Stimulated activated CD4-positive, alpha-beta T cell treated with anti-CD3 and anti-CD28 coated beads, Interleukin-4, amount 100 ng/mL, for 48 hours (primary cell): ENCODE measurements around the gene TSPOAP1.
A peak's percentile ranks its signal among the peaks of the same experiment; 100 is the strongest.
"Not testable (repeated sequence)": the region's sequence is repeated elsewhere in the genome, so short reads cannot be mapped to it uniquely, and the experiment has no call there.

Experiments
- DNase-seq, 2 donors: peaks; one replicate each; pipeline ENCODE4 v3.0.0-alpha.2; 2020; ENCODE audit warnings: low read depth in 2 of 2

The TSPOAP1 gene

GRCh38 chr17:58360296-58361063 lies 31.9 kb upstream of the TSPOAP1 start:
- DNase-seq = no peak

GRCh38 chr17:58358408-58359172 lies 30.0 kb upstream of the TSPOAP1 start:
- no peak for DNase-seq

GRCh38 chr17:58357312-58358297 lies 29.0 kb upstream of the TSPOAP1 start:
- DNase-seq = no peak

- DNase-seq = no peak
These were observed 27.6 kb upstream of the TSPOAP1 start for GRCh38 chr17:58356231-58356630.

DNA sequence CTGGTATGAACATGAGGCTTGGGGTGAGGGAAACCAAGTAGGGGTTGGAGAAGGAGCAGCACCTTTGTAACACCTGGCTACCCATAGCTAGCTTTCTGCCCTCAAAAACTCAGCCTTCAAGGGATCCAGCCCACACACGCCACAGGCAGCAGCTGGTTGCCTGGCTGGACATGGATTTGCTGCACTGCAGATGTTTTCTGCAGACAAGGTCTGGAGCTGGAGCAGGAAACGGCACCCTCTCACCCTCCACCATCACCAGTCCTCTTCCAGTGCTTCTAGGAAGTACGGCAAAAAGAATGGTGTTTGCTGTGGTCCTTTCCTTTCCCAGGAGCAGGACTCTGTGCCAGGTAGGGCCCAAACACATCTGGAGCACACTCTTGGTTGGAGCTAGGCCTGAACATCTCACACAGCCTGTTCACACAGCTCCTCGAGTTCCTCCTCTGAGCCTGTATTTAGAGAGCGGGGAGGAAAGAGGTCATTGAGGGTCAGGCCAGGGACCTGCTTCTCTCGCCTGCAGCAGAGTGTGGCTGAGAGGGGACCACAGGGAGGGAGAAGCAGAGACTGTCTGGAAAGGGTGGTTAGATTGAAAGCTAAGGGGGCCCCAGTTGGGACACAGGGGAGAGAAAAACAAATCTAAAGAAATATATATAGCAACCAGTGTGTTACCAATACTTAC lies 26.1 kb upstream of the TSPOAP1 start:
- no peak for DNase-seq

DNA sequence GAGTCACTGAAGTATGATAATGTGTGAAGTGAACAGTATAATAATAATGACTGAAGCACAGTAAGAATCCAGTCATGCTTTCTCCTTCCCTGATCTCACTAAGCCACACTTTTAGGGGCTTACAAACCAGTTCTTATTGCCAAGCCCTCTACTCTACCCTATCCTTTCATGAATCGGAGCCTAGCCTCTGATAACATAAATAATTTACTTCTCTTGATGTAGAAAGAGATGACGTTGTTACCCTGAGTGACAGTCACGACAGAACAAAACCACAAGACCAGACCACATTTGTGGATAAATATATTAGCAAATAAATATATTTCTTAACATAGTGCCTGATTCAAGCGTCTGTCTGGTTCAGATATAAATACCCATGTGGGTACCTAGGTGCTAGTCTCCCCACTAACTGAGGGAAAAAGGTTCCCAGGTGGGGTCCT lies 24.8 kb upstream of the TSPOAP1 start:
- no peak for DNase-seq

DNA sequence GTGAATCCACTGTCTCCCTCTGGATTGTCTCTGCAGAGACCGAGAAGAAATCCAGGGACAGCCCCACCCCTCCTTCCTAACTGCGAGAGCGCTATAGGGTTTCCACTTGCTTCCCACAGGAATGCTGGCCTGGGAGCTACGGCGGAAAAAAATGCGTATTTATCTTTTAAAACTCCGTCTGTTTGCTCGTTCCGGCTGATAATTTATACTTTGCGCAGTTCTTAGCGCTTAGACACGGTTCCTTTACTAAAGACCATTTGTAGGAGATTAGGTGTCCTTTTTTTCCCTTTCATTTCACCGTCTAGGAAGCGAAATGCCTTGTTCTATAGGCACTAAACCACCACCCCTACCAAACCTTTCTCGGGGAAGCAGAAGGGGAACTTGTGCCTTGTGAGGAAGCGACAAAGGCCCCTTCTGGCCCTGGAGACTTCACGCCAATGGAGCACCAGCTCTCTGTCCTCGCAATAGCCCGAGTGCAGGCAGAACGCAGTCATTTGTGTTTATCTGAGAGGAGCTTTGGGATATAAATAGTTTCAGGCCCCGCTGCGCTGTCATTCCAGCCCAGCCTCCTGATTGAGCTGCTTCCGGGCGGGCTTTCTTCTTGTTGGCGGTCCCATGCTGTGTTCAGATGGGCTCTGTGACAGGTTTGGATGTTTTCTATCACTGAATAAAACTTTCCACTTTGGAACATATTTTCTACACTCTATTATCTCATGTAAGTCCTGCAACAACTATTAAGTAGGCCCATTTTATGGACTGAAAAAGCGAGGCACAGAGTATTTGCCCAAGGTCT lies 24.2 kb upstream of the TSPOAP1 start:
- DNase-seq = no peak

DNA sequence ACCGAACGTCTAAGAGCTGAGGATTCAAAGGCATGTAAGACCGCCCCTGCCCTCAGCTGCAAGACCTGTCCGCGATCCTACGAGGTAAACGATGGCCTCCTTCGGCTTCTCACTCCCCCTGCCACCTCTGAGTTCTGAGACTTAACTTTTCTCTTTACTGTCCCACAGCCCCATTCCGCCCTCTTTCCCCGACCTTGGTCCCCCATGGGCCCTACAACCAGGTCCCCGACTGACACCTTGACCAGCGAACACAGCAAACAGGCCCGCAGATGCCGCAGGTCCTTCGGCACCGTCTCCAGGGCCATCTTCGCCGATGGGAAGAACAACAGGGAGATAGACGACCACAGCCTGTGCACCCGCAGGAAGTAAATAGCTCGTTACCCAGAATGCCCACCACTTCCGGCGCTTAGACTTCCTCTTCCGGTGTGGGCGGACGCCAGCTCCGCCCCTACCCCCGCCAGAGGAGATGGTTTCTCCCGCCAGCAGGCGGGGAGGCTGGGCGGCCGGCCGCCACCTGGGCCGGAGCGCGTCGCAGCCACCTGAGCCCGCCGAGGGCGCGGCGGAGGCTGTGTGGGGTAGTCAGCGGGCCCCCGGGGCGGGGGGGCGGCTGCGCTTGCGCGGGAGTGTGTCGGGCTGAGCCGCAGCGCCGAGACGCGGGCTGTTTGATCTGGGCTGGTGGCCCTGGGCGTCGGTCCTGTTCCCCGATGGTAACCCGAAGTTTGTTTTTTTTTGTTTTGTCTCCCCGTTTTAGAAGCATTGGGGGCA lies 23.4 kb upstream of the TSPOAP1 start, which contains the start of gene SUPT4H1:
TSS of gene SUPT4H1 (minus strand) at position 371 of the 765 bp plus-strand sequence. CDS start at position 305, 66 bp downstream.
- peak; percentile 79 to 90 for DNase-seq

DNA sequence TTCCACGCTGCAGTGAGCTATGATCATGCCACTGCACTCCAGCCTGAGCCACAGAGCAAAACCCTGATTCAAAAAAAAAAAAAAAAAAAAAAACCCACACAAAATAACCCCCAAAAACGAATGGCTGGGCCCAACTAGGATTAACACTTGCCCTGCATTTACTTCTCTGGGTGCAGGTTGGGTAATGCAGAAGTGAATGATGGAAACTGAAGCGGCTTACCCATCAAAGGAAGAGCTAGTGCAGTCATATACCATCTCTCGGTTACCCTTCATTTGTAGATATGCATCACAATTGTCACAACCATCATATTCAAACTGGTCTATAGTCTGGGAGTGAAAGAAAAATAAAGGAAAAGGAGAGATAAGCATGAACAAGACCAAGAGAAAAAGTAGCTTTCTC lies 22.6 kb upstream of the TSPOAP1 start:
- no peak for DNase-seq

- no peak for DNase-seq
These were observed 19.4 kb upstream of the TSPOAP1 start for GRCh38 chr17:58348038-58348437.

DNA sequence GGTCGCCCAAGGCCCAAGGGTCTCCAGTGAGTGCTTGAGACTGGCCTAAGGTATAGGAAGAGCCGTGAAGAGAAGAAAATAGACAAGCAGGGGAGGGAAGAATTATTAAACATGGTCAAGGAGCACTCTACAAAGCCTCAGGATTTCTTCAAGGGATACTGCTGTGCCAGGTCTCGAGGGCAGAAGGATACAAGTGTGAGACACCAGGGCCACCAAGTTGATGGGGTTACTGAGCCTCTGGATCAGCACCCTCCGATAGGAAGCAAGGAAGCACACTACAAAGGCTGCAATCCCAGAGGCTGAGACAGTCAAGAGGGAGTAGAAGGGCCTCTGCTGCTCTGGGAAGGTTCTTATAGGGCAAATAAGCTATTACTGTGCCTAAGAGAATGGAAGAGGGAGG lies 16.9 kb upstream of the TSPOAP1 start:
- DNase-seq = no peak

- peak in 1 of 2 donors; percentile 60 for DNase-seq
These were observed 16.2 kb upstream of the TSPOAP1 start for GRCh38 chr17:58344791-58345157.

GRCh38 chr17:58344047-58344790 lies 15.6 kb upstream of the TSPOAP1 start:
- peak; percentile 76 to 86 for DNase-seq

DNA sequence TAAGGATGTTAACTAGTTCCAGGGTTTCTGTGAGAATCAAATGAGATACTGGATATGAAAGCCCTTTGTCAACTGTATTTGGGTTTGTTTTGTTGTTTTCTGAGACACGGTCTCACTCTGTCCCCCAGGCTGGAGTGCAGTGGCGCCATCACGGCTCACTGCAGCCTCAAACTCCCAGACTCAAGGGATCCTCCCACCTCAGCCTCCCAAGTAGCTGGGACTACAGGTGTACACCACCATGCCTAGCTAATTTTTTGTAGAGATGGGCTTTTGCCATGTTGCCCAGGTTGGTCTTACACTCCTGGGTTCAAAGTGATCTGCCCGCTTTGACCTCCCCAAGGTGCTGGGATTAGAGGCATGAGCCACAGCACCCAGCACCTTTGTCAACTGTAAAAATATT lies 14.5 kb upstream of the TSPOAP1 start:
- DNase-seq = no peak

GRCh38 chr17:58341861-58342475 lies 13.4 kb upstream of the TSPOAP1 start:
- no peak for DNase-seq

GRCh38 chr17:58341136-58341860 lies 12.7 kb upstream of the TSPOAP1 start:
- DNase-seq = not testable (repeated sequence)

DNA sequence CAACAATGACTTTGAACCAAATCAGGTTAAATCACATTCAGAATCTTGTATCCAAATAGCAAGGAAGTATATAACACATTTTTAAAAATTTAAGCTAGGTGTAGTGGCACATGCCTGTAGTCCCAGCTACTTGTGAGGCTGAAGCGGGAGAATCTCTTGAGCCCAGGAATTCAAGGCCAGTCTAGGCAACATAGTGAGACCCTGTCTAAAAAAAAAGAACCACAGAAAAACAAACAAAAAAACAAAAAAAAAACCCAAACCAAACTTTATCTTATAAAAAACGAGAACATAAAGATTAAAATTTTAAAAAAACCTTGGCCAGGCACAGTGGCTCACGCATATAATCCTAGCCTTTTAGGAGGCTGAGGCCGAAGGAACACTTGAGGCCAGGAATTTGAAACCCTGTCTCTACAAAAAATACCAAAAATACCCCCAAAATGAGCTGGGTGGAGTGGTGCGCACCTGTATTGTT lies 11.8 kb upstream of the TSPOAP1 start:
- no peak for DNase-seq
